ENCODE results near the gene GASK1A.

Gene GASK1A

DNA sequence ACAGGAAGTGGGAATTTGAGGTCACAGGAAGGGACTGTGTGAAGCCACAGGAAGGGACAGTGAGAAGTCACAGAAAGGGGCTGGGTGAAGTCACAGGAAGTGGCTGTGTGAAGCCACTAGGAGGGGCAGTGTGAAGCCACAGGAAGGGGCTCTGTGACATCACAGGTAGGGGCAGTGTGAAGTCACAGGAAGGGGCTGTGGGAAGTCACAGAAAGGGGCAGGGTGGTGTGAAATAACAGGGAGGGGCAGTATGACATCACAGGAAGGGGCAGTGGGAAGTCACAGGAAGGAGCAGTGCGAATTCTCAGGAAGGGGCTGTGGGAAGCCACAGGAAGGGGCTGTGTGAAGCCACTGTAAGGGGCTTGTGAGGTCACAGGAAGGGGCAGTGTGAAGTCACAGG is 35.8 kb downstream of the GASK1A start:
- DNase-seq, result no peak

GRCh38 chr3:43015572-43015971 is 36.5 kb downstream of the GASK1A start:
- no peak for DNase-seq

DNA sequence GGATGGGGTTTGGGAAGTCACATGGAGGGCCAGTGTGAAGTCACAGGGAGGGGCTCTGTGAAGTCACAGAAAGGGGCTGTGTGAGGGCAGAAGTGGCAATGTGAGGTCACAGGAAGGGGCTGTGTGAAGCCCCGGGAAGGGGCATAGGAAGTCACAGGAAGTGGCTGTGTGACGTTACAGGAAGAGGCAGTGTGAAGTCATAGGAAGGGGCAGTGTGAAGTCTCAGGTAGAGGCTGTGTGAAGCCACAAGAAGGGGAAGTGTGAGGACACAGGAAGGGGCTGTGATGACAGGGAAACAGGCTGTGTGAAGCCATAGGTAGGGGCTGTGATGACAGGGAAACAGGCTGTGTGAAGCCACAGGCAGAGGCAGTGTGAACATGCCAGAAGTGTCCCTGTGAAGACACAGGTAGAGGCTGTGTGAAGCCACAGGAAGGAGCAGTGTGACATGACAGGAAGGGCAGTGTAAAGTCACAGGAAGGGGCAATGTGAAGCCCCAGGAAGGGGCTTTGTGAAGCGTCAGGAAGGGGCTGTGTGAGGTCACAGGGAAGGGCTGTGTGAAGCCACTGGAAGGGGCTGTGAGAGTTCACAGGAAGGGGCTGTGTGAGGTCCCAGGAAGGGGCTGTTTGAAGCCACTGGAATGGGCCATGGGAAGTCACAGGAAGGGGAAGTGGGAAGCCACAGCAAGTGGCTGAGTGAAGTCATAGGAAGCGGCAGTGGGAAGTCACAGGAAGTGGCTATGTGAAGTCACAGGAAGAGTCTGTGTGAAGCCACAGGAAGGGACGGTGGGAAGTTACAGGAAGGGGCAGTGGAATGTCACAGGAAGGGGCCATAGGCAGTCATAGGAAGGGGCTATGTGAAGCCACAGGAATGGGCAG is 37.1 kb downstream of the GASK1A start:
- no peak for DNase-seq

- no peak for DNase-seq
Measured at GRCh38 chr3:43017004-43017403, 37.9 kb downstream of the GASK1A start.

DNA sequence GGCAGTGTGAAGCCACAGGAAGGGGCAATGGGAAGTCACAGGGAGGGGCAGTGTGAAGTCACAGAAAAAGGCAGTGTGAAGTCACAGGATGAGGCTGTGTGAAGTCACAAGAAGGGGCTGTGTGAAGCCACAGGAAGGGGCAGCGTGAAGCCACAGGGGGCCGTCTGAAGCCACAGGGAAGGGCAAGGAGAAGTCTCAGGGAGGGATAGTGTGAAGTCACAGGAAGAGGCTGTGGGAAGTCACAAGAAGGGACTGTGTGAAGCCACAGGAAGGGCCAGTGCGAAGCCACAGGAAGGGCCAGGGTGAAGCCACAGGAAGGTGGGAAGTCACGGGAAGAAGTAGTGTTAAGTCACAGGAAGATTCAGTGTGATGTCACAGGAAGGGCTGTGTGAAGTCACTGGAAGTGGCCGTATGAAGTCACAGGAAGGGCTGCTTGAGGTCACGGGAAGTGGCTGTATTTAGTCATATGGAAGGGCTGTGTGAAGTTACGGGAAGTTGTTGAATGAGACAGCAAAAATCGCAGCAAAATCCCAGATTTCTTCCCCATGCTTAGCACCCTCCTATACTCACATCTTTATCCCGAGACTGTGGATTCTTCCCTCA is 38.6 kb downstream of the GASK1A start:
- no peak for DNase-seq

- no peak for DNase-seq
Measured at GRCh38 chr3:43018246-43018645, 39.1 kb downstream of the GASK1A start.

DNA sequence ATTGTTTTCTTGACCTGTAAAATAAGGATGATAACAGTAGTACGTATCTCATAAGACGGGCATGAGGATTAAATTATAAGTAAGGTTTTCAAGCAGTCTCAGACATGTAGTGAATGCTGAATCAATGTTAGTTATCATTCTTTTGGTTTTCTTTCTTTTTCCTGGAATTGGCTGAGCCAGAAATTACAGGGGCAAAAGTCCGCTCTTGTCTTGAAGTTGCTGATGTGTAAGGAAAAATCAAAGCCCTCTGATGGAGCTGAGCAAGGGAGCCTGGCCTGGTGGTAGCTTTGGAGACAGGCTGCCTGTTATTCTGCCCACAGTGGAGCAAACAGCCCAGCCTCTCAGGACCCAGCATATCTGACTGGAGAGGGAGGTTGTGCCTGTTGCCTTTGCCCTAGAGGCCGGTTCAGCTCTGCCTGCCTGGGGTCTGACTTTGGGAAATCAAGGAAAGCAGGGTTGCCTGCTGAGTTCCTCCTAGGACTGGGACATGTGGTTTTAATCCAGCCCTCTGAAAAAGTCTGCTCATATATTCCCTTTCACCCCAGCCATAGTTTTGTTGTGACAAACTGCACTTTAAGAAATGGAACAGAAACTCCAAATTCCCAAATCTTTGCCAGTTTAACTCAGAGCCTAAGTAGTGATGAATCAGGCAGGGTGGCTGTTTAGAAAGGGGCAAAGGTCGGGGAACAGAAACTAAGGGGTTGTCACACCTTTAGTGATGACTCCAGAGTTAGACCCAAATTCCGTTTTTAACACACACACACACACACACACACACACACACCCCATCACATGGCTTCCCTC is 40.1 kb downstream of the GASK1A start:
- no peak for DNase-seq

DNA sequence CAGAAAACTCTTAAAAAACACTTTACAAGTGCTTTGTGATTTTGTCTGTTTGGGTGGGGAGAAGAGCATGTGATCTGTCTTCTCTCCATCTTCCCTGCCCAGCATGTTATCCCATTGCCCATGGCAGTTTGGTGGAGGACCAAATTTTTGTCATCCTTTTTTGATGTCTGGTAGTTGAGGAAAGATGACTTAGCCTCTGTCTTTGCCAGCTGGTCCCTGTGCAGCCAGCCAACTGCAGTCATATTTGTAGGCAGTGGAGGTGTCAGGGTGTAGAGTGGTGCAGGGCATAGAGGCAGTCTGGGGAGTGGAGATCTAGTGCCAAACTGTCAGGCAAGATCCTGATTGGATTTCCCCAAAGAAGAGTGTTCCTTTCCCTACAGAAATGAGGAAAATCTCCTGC is 40.7 kb downstream of the GASK1A start:
- no peak for DNase-seq

DNA sequence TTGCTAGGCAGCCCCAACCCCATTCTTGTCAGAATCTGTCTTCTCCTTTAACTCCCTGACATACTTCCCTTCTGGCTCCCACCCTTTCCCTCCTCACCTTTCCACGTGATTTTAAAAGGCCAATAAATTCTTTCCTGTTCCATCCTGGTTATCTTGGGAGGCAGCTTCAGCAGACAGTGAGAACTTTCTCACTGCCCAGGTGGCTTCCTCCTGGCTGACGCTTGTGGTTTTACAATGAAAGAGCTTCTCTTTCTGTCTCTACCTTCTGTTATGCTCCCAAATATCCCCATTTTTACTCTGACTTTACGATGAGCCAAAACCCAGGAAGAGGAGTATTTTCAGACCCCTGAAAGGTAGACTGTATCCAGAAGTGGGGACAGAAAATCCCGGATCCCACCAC is 42.1 kb downstream of the GASK1A start:
- no peak for DNase-seq

DNA sequence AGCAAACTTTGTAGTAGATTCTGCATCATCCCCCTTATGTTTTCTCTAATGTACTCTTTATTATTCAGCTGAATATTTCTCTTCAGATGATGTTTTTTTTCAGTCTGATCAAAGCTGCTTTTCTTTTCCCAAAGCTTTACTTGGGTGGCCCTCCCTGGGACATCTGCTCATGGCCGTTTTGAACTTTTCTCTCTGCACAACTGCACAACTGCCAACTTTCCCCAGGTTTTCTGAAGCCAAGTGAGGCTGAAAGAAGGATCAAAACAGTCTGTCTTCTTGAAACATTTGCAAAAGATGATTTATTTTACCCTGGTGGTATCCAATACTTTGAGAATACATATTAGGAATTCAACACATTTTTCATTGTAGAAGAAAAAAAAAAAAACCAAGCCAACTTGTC is 43.0 kb downstream of the GASK1A start:
- no peak for DNase-seq

DNA sequence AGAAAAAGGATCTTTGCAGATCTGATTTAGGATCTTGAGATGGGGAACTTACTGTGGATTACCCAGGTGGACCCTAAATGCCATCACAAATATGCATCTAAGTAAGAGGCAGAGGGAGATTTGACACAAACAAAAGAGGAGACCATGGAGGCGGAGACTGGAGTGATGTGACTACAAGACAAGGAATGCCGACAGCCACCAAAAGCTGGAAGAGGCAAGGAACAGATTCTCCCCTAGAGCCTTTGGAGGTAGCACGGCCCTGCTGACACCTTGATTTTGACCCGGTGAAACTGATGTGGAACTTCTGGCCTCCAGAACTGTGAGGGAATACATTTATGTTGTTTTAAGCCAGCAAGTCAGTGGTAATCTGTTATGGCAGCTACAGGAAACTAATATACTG is 44.0 kb downstream of the GASK1A start:
- DNase-seq, result no peak

DNA sequence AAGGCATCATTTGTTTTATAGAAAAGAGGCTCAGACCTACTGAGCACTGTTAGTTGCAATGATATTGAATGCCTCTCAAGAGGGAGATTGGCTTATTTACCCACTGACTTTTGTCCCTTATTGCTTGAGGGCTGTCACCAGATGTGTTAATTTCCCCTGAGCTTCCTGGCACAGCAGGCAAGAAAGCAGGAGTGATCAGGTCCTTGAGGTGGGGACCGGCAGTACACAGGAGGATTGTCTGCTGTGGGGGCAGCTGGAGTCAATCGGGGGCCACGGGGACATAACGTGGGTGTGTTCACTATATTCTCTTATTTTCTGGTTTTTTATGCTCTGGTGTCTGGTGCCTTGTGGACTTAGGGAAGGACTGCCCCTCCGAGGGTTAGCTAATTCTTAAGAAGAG is 44.6 kb downstream of the GASK1A start:
- DNase-seq, result no peak

- DNase-seq, result no peak
Measured at GRCh38 chr3:43024181-43024885, 45.2 kb downstream of the GASK1A start.

DNA sequence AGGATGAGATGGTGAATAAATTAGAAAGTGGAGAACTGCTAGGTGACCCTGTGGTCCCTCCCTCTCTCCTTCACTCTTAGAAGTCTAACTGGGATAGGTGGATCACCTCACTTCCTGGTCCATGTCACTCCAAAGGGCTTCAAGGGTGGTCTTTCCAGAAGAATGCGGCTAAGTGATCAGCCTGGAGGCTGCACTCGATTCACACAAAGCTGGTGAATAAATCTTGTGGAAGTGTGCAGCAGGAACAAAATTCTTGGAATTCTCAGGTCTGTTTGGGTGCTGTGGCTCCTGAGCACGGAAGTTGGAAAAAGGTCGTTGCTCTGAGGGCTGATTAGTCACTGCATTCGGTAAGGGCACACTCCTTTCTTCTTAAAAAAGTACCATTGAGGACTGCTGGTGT is 46.3 kb downstream of the GASK1A start:
- DNase-seq, result no peak

- DNase-seq, result no peak
Measured at GRCh38 chr3:43028001-43028400, 48.9 kb downstream of the GASK1A start.

DNA sequence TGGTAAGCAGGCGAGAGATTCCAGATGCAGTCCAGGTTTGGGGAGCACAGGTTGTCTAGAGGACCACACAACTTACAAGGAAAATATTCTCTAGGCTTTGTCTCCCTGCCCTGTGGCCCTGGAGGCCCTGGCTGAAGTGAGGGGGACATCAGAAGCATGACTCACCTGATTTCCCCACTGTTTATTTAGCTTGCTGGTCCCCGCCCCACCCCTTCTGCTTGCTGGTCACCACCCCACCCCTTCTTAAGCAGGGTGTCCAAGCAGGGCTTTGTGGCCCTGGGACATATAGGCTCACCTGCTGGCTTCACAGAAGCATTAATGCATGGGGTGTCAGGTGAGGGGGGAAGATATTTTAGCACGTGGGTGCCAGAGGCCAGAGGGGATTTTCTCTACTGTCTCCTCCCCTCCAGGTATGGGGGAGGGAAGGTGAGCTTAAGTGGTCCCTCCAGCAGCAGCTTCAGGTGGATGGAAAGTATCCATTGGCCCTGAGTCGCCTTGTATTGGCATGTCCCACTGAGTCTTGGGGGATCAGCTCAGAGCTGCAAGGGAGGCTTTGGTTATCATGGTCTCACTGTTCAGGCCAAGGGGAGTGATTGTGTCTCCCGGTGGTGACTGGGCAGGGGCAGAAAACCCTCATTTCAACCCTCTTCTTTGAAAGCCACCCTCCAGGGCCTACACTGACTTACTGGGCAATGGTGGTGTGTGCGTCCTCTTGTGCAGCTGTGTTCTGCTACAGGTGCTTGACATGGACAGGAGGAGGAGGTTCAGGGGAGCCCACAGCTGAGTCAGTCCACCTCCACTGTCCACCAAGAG is 49.8 kb downstream of the GASK1A start:
- DNase-seq, result no peak

DNA sequence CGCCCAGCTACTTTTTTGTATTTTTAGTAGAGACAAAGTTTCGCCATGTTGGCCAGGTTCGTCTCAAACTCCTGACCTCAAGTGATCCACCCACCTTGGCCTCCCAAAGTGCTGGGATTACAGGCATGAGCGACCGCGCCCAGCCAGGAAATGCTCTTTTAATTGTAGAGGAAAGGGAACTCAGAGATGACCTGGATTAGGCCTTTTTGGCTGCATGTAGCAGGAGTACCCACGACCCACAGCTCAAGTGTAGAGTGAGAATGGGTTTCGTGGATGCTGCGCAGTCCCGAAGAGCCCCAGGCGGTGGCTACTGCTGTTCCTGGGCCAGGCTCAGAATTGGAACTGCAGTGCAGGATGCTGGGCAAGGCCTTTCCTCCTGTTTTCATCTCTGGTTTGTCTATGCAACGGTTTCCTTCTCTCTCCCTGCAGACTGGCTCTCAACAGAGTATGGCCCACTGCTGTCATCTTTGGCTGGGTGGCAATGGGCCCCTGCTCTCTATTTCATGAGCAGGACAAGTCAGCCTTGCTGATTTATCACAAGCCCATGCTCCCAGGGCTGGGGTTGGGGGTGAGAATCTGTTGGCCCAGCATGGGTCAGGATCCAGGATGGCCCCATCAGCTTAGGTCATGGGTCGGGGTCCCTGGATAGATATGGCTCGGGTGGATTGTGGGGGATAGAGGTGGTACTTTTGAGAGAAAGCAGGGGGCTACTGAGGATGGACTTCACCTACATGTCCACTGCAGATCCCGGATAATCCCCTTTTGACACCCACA is 51.2 kb downstream of the GASK1A start:
- no peak for DNase-seq

GRCh38 chr3:43031485-43031884 is 52.4 kb downstream of the GASK1A start:
- DNase-seq, result no peak

GRCh38 chr3:43031889-43032545 is 52.9 kb downstream of the GASK1A start:
- DNase-seq, result no peak

GRCh38 chr3:43032646-43033628 is 53.8 kb downstream of the GASK1A start:
- DNase-seq, result no peak

All from DMS153 (cell line).